Liver (tissue), 9 donors: Measurements from ENCODE around the gene CASD1. TPM values are rescaled to one million over a fixed set of nuclear protein-coding genes. Genes with fewer than 3 reads are reported as not detected.

ENCODE experiments used
- DNase-seq: peaks from one replicate; pipeline ENCODE4 v3.0.0-alpha.2; 2017; ENCODE audit warnings: low spot score
- H3K27ac ChIP-seq, 2 donors: one replicate each; pipeline ENCODE4 v1.7.0; 2013; ENCODE audit warnings: inconsistent platforms in 2 of 2, low read length in 2 of 2, control low read depth in 1 of 2, low read depth in 1 of 2, mild to moderate bottlenecking in 1 of 2
- H3K27me3 ChIP-seq, 4 donors: one replicate each; pipeline versions ENCODE4 v1.6.1 to v1.7.0; 2013; ENCODE audit warnings: low read length in 3 of 4, inconsistent platforms in 1 of 4, mild to moderate bottlenecking in 1 of 4, moderate library complexity in 1 of 4; ENCODE audit not compliant: control insufficient read depth in 4 of 4, insufficient read depth in 4 of 4
- H3K36me3 ChIP-seq, 4 donors: one replicate each; pipeline versions ENCODE4 v1.6.1 to v1.7.0; 2013; ENCODE audit warnings: low read length in 3 of 4, mild to moderate bottlenecking in 3 of 4, low read depth in 1 of 4, moderate library complexity in 1 of 4; ENCODE audit not compliant: control insufficient read depth in 4 of 4, insufficient read depth in 3 of 4
- H3K4me1 ChIP-seq, 4 donors: one replicate each; pipeline versions ENCODE4 v1.6.1 to v1.7.0; 2013; ENCODE audit warnings: low read length in 3 of 4, mild to moderate bottlenecking in 3 of 4, moderate library complexity in 1 of 4; ENCODE audit not compliant: control insufficient read depth in 4 of 4, insufficient read depth in 4 of 4
- H3K4me3 ChIP-seq, 3 donors: one replicate each; pipeline versions ENCODE4 v1.6.1 to v1.7.0; 2013; ENCODE audit warnings: low read length in 3 of 3, control low read depth in 1 of 3, low read depth in 1 of 3, mild to moderate bottlenecking in 1 of 3
- H3K9ac ChIP-seq, 2 donors: one replicate each; pipeline ENCODE4 v1.7.0; 2013; ENCODE audit warnings: low read length in 2 of 2, mild to moderate bottlenecking in 2 of 2, moderate library complexity in 2 of 2, control low read depth in 1 of 2, low read depth in 1 of 2
- H3K9me3 ChIP-seq, 4 donors: one replicate each; pipeline versions ENCODE4 v1.6.1 to v1.7.0; 2013; ENCODE audit warnings: low read length in 3 of 4; ENCODE audit not compliant: control insufficient read depth in 4 of 4
- CTCF ChIP-seq: fragments of 150-350 bp; IDR thresholded peaks from 2 replicates; pipeline ENCODE4 v1.5.1; 2017; ENCODE audit warnings: improper control_type of control experiment, low read depth, low read length; ENCODE audit not compliant: missing input control
- EGR1 ChIP-seq, 2 donors: IDR thresholded peaks; 2 replicates each; pipeline ENCODE4 v1.6.1; 2016 to 2018; ENCODE audit warnings: antibody characterized with exemption in 2 of 2, low read depth in 2 of 2
- FOXA1 ChIP-seq: IDR thresholded peaks from 2 replicates; pipeline ENCODE4 v1.6.1; 2016; ENCODE audit warnings: antibody characterized with exemption
- GABPA ChIP-seq, 2 donors: IDR thresholded peaks in 1 of 2; conservative IDR thresholded peaks in 1 of 2; 2 replicates each; pipeline ENCODE4 v1.6.1; 2016; ENCODE audit warnings: antibody characterized with exemption in 2 of 2, mild to moderate bottlenecking in 1 of 2, moderate library complexity in 1 of 2
- HNF4G ChIP-seq: IDR thresholded peaks from 2 replicates; pipeline ENCODE4 v1.6.1; 2016; ENCODE audit warnings: antibody characterized with exemption
- JUND ChIP-seq, 2 donors: IDR thresholded peaks; 2 replicates each; pipeline ENCODE4 v1.6.1; 2016; ENCODE audit warnings: antibody characterized with exemption in 2 of 2
- NR2F2 ChIP-seq: IDR thresholded peaks from 2 replicates; pipeline ENCODE4 v1.6.1; 2016; ENCODE audit warnings: antibody characterized with exemption
- RXRA ChIP-seq, 2 donors: IDR thresholded peaks; 2 replicates each; pipeline ENCODE4 v1.6.1; 2017 to 2018; ENCODE audit warnings: antibody characterized with exemption in 2 of 2, mild to moderate bottlenecking in 1 of 2
- SP1 ChIP-seq: IDR thresholded peaks from 2 replicates; pipeline ENCODE4 v1.6.1; 2018; ENCODE audit warnings: antibody characterized with exemption, mild to moderate bottlenecking
- TAF1 ChIP-seq: conservative IDR thresholded peaks from 2 replicates; pipeline ENCODE4 v1.6.1; 2016; ENCODE audit warnings: antibody characterized with exemption, mild to moderate bottlenecking
- YY1 ChIP-seq: IDR thresholded peaks from 2 replicates; pipeline ENCODE4 v1.6.1; 2016; ENCODE audit warnings: antibody characterized with exemption, mild to moderate bottlenecking
- WGBS: extraction: QIAGEN DNeasy Blood & Tissue Kit; methylation state at CpG from one replicate; pipeline ENCODE4 v1.1.7; 2013; 5-methylcytosine and 5-hydroxymethylcytosine counted together
- polyA plus RNA-seq, 2 donors: library from polyadenylated mRNA; stranded (reverse) in 1 of 2; unstranded in 1 of 2; fragments of 200-250 nt in 1 of 2; fragments of >200 nt in 1 of 2; fragmentation: Nextera tagmentation in 1 of 2; extraction: Ambion mirVana in 1 of 2; gene quantifications; one replicate each; pipeline versions ENCODE4 v1.2.1 to v1.2.3, GENCODE V29; 2013 to 2015
- total RNA-seq, 2 donors: library from RNA; depleted of rRNA; stranded (reverse); fragments of >200 nt; gene quantifications; one replicate each; pipeline ENCODE4 v1.2.3, GENCODE V29; 2014
- TF ChIP-seq, protein P1 (sequence below): IDR thresholded peaks from 2 replicates; pipeline ENCODE4 v1.6.1; 2016; ENCODE audit warnings: antibody characterized with exemption, mild to moderate bottlenecking
- TF ChIP-seq, protein P2 (sequence below): IDR thresholded peaks from 2 replicates; pipeline ENCODE4 v1.6.1; 2016; ENCODE audit warnings: antibody characterized with exemption
- TF ChIP-seq, protein P3 (sequence below): IDR thresholded peaks from 2 replicates; pipeline ENCODE4 v1.6.1; 2016; ENCODE audit warnings: antibody characterized with exemption
- donor health status: healthy.
- donor health status: healthy.
- donor health status: healthy.
- donor health status: healthy.
- donor health status: healthy.

The CASD1 gene
- total and polyA plus RNA-seq, 4 donors: 3.8 to 14.1 (median 8.1) TPM

DNA sequence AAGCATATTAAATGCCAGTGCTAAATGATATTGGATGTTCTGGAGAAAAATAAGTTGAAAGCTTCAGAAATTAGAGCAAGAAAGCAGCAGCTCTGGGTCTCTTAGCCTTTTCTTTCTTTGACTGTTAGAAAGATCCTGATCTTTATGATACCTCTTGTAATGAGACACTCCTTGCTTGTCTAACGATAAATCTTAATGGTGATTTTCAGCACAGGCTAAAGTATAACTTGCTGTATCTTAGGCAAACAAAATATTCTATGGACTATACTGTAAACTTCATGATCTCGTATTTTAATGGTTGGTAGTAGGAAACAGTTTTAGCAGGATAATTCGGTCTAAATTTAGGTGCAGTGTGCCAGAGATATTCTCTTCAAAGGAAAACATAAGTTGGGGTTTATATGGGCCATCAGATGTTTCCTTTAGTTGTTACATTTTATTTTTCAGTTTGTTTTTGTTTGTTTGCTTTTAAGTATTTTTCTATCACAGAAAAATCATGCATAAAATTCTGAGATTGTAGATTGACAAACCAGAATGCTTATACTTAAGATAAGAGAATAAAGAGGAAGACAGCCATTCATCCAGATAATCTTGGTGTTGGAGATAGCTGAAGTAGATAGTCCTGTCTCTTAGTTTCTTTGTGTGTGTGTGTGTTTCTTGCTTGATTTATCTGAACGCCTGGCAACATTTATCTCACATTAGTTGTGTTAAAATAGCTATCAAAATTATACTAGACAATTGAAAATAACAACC is 4.7 kb downstream of the CASD1 start:
- H3K4me1 ChIP-seq: peaks cover 3 to 7% (median 6%) of the 10 kb centered on the region in 4 donors
- H3K9me3 ChIP-seq: no peaks in the 10 kb centered on the region
- H3K9ac ChIP-seq: no peak overlapping the region
- 80% methylated on average over 4 of the region's 4 CpGs for WGBS
- H3K4me3 ChIP-seq: no peak overlapping the region
- no peak overlapping the region for H3K27ac ChIP-seq
- H3K36me3 ChIP-seq: no peaks in the 10 kb centered on the region
- DNase-seq: no peak
- TF ChIP-seq, protein P1, sequence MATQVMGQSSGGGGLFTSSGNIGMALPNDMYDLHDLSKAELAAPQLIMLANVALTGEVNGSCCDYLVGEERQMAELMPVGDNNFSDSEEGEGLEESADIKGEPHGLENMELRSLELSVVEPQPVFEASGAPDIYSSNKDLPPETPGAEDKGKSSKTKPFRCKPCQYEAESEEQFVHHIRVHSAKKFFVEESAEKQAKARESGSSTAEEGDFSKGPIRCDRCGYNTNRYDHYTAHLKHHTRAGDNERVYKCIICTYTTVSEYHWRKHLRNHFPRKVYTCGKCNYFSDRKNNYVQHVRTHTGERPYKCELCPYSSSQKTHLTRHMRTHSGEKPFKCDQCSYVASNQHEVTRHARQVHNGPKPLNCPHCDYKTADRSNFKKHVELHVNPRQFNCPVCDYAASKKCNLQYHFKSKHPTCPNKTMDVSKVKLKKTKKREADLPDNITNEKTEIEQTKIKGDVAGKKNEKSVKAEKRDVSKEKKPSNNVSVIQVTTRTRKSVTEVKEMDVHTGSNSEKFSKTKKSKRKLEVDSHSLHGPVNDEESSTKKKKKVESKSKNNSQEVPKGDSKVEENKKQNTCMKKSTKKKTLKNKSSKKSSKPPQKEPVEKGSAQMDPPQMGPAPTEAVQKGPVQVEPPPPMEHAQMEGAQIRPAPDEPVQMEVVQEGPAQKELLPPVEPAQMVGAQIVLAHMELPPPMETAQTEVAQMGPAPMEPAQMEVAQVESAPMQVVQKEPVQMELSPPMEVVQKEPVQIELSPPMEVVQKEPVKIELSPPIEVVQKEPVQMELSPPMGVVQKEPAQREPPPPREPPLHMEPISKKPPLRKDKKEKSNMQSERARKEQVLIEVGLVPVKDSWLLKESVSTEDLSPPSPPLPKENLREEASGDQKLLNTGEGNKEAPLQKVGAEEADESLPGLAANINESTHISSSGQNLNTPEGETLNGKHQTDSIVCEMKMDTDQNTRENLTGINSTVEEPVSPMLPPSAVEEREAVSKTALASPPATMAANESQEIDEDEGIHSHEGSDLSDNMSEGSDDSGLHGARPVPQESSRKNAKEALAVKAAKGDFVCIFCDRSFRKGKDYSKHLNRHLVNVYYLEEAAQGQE: no peak
- TF ChIP-seq EGR1 (IDR thresholded peaks at IDR 0.05; ENCODE audit: low read depth in 2 of 2) (no peak), CTCF (no peak), FOXA1 (no peak), GABPA (IDR thresholded peaks at IDR 0.05 in 1 of 2, conservative IDR thresholded peaks at IDR 0.05 in 1 of 2) (no peak), SP1 (no peak), RXRA (IDR thresholded peaks at IDR 0.05) (no peak), YY1 (no peak)
- TF ChIP-seq, protein P2, sequence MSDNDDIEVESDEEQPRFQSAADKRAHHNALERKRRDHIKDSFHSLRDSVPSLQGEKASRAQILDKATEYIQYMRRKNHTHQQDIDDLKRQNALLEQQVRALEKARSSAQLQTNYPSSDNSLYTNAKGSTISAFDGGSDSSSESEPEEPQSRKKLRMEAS: no peak
- TF ChIP-seq, protein P3, sequence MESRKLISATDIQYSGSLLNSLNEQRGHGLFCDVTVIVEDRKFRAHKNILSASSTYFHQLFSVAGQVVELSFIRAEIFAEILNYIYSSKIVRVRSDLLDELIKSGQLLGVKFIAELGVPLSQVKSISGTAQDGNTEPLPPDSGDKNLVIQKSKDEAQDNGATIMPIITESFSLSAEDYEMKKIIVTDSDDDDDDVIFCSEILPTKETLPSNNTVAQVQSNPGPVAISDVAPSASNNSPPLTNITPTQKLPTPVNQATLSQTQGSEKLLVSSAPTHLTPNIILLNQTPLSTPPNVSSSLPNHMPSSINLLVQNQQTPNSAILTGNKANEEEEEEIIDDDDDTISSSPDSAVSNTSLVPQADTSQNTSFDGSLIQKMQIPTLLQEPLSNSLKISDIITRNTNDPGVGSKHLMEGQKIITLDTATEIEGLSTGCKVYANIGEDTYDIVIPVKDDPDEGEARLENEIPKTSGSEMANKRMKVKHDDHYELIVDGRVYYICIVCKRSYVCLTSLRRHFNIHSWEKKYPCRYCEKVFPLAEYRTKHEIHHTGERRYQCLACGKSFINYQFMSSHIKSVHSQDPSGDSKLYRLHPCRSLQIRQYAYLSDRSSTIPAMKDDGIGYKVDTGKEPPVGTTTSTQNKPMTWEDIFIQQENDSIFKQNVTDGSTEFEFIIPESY: no peak
- no peaks in the 10 kb centered on the region for H3K27me3 ChIP-seq

DNA sequence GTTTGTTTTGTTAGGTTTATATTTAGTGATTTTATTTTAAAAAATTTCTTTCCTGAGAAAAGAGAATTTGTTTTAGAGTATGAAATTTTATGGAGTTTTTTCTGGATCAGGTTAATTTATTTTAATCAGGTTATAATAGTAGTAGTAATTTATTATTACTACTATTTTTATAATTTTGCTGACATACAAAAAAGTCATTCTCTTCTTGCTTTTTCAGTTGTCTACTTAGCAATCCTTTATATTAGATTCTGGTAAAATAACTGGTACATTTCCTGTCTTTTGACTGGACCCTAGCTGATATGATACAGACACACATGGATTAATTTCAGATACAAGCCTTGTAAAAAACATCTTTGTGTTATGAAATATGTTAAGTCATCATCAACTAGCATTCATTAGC is 5.3 kb downstream of the CASD1 start:
- no peak for TF ChIP-seq HNF4G
- no peak for TF ChIP-seq NR2F2
- TF ChIP-seq TAF1: no peak
- TF ChIP-seq, protein P1: no peak
- no peak for TF ChIP-seq JUND (IDR thresholded peaks at IDR 0.05)
- DNase-seq: no peak
- Histone ChIP-seq H3K9me3 (no peaks in the 10 kb centered on the region), H3K4me1 (peaks cover 3 to 7% (median 6%) of the 10 kb centered on the region in 4 donors), H3K4me3 (no peak overlapping the region), H3K27me3 (no peaks in the 10 kb centered on the region), H3K27ac (no peak overlapping the region), H3K9ac (no peak overlapping the region), H3K36me3 (no peaks in the 10 kb centered on the region)
